Measurements from ENCODE around the gene ADD3.
"Not testable (repeated sequence)": the region's sequence is repeated elsewhere in the genome, so short reads cannot be mapped to it uniquely, and the experiment has no call there.

The ADD3 gene

GRCh38 chr10:110035070-110035921 lies 27.5 kb downstream of the ADD3 start:
- DNase-seq: no peak

GRCh38 chr10:110036640-110037039 lies 28.9 kb downstream of the ADD3 start:
- DNase-seq: no peak

GRCh38 chr10:110039254-110039653 lies 31.5 kb downstream of the ADD3 start:
- DNase-seq: no peak

- DNase-seq: no peak
These were observed 32.3 kb downstream of the ADD3 start for GRCh38 chr10:110040108-110040507.

GRCh38 chr10:110040767-110041478 lies 33.1 kb downstream of the ADD3 start:
- no peak for DNase-seq

GRCh38 chr10:110041479-110041829 lies 33.7 kb downstream of the ADD3 start:
- DNase-seq: no peak

GRCh38 chr10:110042181-110042580 lies 34.4 kb downstream of the ADD3 start:
- no peak for DNase-seq

- DNase-seq: no peak
These were observed 35.1 kb downstream of the ADD3 start for GRCh38 chr10:110042891-110043290.

- no peak for DNase-seq
These were observed 36.9 kb downstream of the ADD3 start for GRCh38 chr10:110044681-110045080.

- DNase-seq: no peak
These were observed 38.0 kb downstream of the ADD3 start for GRCh38 chr10:110045772-110046171.

- not testable (repeated sequence) for DNase-seq
These were observed 40.4 kb downstream of the ADD3 start for GRCh38 chr10:110048145-110048544.

- DNase-seq: no peak
These were observed 41.0 kb downstream of the ADD3 start for GRCh38 chr10:110048781-110049180.

- DNase-seq: not testable (repeated sequence)
These were observed 42.3 kb downstream of the ADD3 start for GRCh38 chr10:110049889-110050591.

GRCh38 chr10:110051487-110051886 lies 43.7 kb downstream of the ADD3 start:
- no peak for DNase-seq

- DNase-seq: no peak
These were observed 45.1 kb downstream of the ADD3 start for GRCh38 chr10:110052916-110053315.

- no peak for DNase-seq
These were observed 49.0 kb downstream of the ADD3 start for GRCh38 chr10:110056822-110057221.

GRCh38 chr10:110057456-110057855 lies 49.7 kb downstream of the ADD3 start:
- no peak for DNase-seq

- DNase-seq: no peak
These were observed 50.4 kb downstream of the ADD3 start for GRCh38 chr10:110058212-110058611.

GRCh38 chr10:110059925-110060324 lies 52.1 kb downstream of the ADD3 start:
- no peak for DNase-seq

GRCh38 chr10:110061687-110062086 lies 53.9 kb downstream of the ADD3 start:
- no peak for DNase-seq

- DNase-seq: no peak
These were observed 57.5 kb downstream of the ADD3 start for GRCh38 chr10:110065269-110065668.

GRCh38 chr10:110067960-110068770 lies 60.4 kb downstream of the ADD3 start:
- DNase-seq: no peak

GRCh38 chr10:110068780-110069179 lies 61.0 kb downstream of the ADD3 start:
- no peak for DNase-seq

Data from stimulated activated CD4-positive, alpha-beta T cell treated with anti-CD3 and anti-CD28 coated beads, Interleukin-2, amount 100 ng/mL, for 48 hours (primary cell).